HG02938 (cell line): ENCODE results near the gene MYCBPAP.

Experiments used
- ATAC-seq: cut with Tn5 transposase; IDR thresholded peaks from one replicate; pipeline ENCODE4 v1.9.1; 2021; ENCODE audit warnings: mild to moderate bottlenecking, moderate library complexity; ENCODE audit not compliant: unreplicated experiment

Gene MYCBPAP

GRCh38 chr17:50484386-50485155 lies 23.7 kb upstream of the MYCBPAP start:
- no peak for ATAC-seq

- no peak for ATAC-seq
These were observed 20.8 kb upstream of the MYCBPAP start for GRCh38 chr17:50487213-50488096.

DNA sequence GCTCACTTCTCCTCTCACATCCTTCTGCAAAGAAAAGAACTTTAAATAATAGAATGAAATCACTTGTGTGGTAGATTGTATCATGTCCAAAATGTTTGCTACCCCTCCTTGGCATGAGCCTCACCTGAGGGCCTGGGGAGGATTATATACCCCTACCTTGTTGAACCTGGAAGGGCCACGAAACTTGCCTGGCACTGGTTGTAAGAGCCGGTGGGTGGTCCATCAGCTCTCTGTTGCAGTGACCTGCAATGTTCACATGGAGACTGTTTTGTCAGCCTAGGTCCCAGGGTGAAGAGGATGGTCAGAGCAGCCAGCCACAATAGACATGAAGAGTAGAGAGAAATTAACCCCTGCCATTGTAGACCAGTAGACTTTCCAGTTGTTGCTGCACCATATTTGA lies 19.4 kb upstream of the MYCBPAP start:
- no peak for ATAC-seq

DNA sequence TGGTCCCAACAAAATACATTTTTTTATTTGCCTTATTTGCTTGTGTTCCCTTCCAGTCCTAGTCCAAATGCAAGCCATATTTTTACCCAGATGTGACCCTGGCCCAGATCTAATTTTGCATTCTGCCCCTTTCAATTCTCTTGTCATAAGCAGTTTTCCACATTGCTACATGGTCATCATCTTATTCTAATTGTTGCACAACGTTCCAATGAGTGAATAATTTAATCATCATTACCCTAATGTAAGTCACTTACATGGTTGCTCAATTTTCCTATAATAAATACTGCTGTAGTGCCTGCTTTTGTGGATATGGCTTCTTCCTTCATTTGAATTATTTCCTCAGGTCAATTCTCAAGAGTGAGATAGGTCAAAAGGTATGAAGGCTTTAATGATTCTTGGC lies 16.7 kb upstream of the MYCBPAP start:
- no peak for ATAC-seq

DNA sequence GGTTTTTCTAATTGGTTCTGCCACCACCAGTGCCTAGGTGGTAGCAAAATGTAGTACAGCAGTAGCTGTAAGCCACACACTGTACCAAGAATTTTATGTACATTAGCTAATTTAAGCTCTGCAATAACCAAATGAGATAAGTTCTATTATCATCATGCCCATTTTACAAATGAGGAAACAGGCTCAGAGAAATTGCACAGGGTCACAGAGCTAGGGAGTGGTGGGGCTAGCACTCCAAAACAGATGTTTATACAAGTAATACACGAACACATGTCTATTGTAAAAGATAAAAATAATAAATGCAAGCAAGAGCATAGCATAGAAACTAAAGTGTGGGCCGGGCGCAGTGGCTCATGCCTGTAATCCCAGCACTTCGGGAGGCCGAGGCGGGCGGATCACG lies 16.0 kb upstream of the MYCBPAP start:
- ATAC-seq, result no peak

- no peak for ATAC-seq
These were observed 14.5 kb upstream of the MYCBPAP start for GRCh38 chr17:50493744-50494143.

GRCh38 chr17:50495217-50495823 lies 12.9 kb upstream of the MYCBPAP start:
- ATAC-seq, result no peak

DNA sequence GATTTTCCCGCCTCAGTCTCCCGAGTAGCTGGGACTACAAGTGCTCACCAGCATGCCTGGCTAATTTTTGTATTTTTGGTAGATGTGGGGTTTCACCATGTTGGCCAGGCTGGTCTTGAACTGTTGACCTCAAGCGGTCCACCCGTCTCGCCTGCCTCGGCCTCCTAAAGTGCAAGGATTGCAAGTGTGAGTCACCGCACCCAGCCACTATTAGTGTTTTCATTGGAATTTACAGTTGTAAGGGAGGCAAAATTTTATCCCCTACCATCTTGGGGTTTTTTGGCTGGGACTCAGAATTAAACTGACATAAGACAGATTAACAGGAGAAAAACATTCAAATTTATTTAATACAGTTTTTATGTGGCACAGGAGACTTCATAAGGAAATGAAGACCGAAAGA lies 12.3 kb upstream of the MYCBPAP start:
- ATAC-seq, result no peak

- ATAC-seq, result no peak
These were observed 10.0 kb upstream of the MYCBPAP start for GRCh38 chr17:50498021-50498874.

GRCh38 chr17:50499270-50499669 lies 9.0 kb upstream of the MYCBPAP start:
- no peak for ATAC-seq

DNA sequence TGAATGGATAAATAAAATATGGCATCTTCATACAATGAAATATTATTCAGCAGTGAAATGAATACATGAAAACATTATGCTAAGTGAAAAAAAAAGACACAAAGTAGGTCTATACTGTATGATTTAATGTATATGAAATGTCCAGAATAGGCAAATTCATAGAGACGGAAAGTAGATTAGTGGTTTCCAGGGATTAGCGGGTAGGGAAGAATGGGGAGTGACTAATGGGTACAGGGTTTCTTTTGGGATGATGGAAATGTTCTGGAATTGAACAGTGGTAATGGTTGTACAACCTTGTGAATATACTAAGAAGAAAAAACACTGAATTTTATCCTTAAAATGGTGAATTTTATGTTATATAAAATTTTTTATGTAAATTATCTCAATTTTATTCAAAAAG lies 8.5 kb upstream of the MYCBPAP start:
- no peak for ATAC-seq

DNA sequence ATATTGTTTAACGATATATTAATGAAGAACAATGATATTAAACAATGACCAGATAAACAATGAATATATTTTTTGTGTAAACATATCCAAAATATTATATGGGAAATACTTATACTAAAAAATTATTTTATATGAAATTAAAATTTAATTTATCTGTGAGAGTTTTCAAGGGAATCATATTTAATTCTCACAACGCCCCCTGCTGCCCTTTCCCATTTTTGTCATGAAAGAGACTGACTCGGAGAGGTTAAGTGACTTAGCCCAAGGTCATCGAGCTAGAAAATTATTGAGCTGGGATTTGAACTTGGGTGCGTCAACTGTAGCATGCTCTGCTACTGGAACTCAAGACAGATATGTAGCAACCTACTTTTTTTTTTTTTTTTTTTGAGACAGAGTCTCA lies 7.2 kb upstream of the MYCBPAP start:
- no peak for ATAC-seq

- ATAC-seq, result no peak
These were observed 5.8 kb upstream of the MYCBPAP start for GRCh38 chr17:50502301-50502990.

DNA sequence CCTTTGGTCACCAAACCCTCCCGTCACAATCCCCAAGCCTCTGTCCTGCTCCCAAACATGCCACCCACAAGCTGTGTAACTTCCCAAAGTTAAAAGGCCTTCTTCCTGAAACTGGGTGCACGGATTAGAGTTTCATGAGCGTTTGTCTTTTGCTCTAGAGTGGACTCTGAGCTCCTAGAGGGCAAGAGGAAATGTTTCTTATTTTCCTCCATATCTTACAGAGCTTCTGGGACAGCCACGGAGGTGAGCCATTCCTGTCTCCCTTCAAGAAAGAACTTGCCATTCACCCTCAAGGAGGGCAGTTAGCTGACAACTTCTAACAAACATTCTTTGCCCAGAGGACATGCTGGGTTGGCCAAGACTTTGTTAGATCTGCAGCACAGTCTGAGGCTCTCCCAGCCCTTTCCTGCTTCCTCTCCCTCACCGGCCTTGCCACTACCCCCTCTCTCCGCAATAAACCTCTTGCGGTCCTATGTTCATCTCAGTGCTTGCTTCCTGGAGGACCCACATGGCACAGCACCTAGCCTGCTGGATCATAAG lies 2.6 kb upstream of the MYCBPAP start:
- no peak for ATAC-seq

GRCh38 chr17:50506298-50506697 lies 1.9 kb upstream of the MYCBPAP start:
- no peak for ATAC-seq

DNA sequence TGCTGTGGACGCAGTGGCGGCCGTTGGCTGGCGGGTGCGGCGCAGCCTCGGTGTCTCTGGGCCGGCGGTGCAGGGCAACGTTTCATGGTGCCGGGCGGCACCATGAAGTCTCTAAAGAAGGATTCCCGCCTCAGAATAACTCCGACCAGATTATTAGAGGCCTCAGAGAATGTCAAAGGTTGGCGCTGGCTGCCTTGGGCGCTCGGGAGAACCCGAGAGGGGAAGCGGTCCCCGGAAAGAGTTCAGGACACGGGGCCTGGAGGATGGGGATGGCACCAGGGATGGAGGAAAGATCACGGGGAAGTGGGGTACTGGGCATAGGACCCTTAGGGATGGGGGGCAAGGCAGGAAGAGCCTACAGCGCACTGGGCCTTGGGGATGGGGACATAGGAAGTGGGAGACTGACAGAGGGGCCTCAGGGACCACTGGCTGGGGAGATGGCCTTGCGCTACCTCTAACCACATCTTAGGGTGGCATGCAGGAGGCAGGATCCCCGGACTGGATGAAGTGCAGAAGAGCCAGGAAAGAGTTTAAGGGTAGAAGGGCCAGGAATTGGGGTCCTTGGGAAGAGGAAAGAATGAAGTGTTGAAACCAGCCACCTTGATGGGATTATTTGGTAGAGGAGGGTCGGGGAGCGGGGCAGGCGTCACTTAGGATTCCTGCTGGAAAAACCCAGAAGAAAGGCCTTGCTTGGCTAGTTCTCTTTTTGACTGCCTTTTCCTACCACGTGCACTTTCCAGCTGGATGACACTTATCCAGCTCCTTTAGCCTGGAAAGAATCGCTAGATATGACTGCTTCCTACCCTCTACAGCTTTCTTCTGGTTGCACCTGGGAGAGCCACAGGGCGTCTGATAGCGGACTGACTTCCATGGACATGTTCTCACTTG lies 578 bp downstream of the MYCBPAP start:
- no peak for ATAC-seq

- ATAC-seq, result peak; percentile 86
These were observed 2.8 kb downstream of the MYCBPAP start for GRCh38 chr17:50511058-50511457.

GRCh38 chr17:50513495-50513894 lies 5.3 kb downstream of the MYCBPAP start:
- no peak for ATAC-seq

DNA sequence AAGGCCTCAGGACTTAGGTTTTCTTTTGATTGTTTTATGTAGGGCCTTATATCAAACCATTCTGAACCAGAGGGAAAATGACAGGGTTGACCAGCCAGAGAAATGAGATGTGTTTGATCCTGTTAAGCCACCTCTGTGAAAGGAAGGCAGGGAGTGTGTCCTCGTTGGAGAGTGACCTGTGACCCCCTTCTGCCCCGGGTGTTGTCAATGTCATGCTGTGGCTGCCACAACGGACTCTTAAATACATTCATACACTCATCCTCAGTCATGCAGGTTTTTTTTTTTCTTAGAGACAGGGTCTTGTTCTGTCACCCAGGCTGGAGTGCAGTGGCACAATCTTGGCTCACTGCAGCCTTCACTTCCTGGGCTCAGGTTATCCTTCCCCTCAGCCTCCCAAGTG lies 6.1 kb downstream of the MYCBPAP start:
- ATAC-seq, result no peak
